Mesenchymal stem cell (in vitro differentiated cells and primary cell): ENCODE data around the gene GGPS1.
A peak's percentile ranks its signal among the peaks of the same experiment; 100 is the strongest.

Experiments used
- DNase-seq: peaks from one replicate; pipeline ENCODE4 v3.0.0-alpha.2; 2013
- H2AFZ ChIP-seq: one replicate; pipeline ENCODE4 v1.6.1; 2013; ENCODE audit warnings: low read depth, mild to moderate bottlenecking, control low read depth, inconsistent platforms, low read length, moderate library complexity
- H2AK5ac ChIP-seq: 2 replicates; pipeline ENCODE4 v1.6.1; 2013; ENCODE audit warnings: low read length, moderate library complexity, mild to moderate bottlenecking, inconsistent platforms; ENCODE audit not compliant: severe bottlenecking
- H2BK120ac ChIP-seq: one replicate; pipeline ENCODE4 v1.6.1; 2013; ENCODE audit warnings: low read depth, mild to moderate bottlenecking, inconsistent platforms, low read length, moderate library complexity
- H2BK12ac ChIP-seq, 2 experiments: one replicate each; pipeline ENCODE4 v1.6.1; 2013; ENCODE audit warnings: inconsistent platforms in 2 of 2, low read length in 2 of 2, mild to moderate bottlenecking in 2 of 2, moderate library complexity in 2 of 2, control low read depth in 1 of 2
- H2BK15ac ChIP-seq: one replicate; pipeline ENCODE4 v1.6.1; 2013; ENCODE audit warnings: mild to moderate bottlenecking, low read depth, inconsistent platforms; ENCODE audit not compliant: poor library complexity, severe bottlenecking
- H2BK5ac ChIP-seq: 2 replicates; pipeline ENCODE4 v1.6.1; 2013; ENCODE audit warnings: low read depth, mild to moderate bottlenecking, low read length, control low read depth, inconsistent platforms; ENCODE audit not compliant: poor library complexity, severe bottlenecking
- H3K14ac ChIP-seq, 2 experiments: one replicate each; pipeline ENCODE4 v1.6.1; 2013; ENCODE audit warnings: inconsistent platforms in 2 of 2, low read length in 2 of 2, control low read depth in 1 of 2, mild to moderate bottlenecking in 1 of 2, moderate library complexity in 1 of 2
- H3K18ac ChIP-seq, 2 experiments: one replicate each; pipeline ENCODE4 v1.6.1; 2013; ENCODE audit warnings: inconsistent platforms in 2 of 2, low read length in 2 of 2, control low read depth in 1 of 2, low read depth in 1 of 2, mild to moderate bottlenecking in 1 of 2
- H3K23ac ChIP-seq, 2 experiments: one replicate each; pipeline ENCODE4 v1.6.1; 2013; ENCODE audit warnings: inconsistent platforms in 2 of 2, low read length in 2 of 2, mild to moderate bottlenecking in 2 of 2, moderate library complexity in 2 of 2, control low read depth in 1 of 2
- H3K27ac ChIP-seq: 2 replicates; pipeline ENCODE4 v1.5.1; 2013; ENCODE audit warnings: mild to moderate bottlenecking, moderate library complexity, low read length, control low read depth, inconsistent platforms; ENCODE audit not compliant: poor library complexity, severe bottlenecking
- H3K27me3 ChIP-seq, 2 experiments: 2 replicates each; pipeline versions ENCODE4 v1.6.1 to v1.7.0; 2013; ENCODE audit warnings: low read length in 2 of 2, mild to moderate bottlenecking in 2 of 2, moderate library complexity in 2 of 2, control low read depth in 1 of 2, inconsistent platforms in 1 of 2; ENCODE audit not compliant: control insufficient read depth in 1 of 2, insufficient read depth in 1 of 2
- H3K36me3 ChIP-seq, 2 experiments: 2 replicates each; pipeline versions ENCODE4 v1.6.1 to v1.7.0; 2013; ENCODE audit warnings: low read length in 2 of 2, control low read depth in 1 of 2, inconsistent platforms in 1 of 2, low read depth in 1 of 2, mild to moderate bottlenecking in 1 of 2; ENCODE audit not compliant: insufficient read depth in 2 of 2, control insufficient read depth in 1 of 2
- H3K4ac ChIP-seq, 2 experiments: one replicate each; pipeline ENCODE4 v1.6.1; 2013; ENCODE audit warnings: inconsistent platforms in 2 of 2, low read length in 2 of 2, mild to moderate bottlenecking in 2 of 2, moderate library complexity in 2 of 2, control low read depth in 1 of 2, low read depth in 1 of 2
- H3K4me1 ChIP-seq: 2 replicates; pipeline ENCODE4 v1.6.1; 2013; ENCODE audit warnings: low read depth, low read length, control low read depth; ENCODE audit not compliant: control insufficient read depth, insufficient read depth
- H3K4me2 ChIP-seq: 2 replicates; pipeline ENCODE4 v1.6.1; 2013; ENCODE audit warnings: low read length, mild to moderate bottlenecking, inconsistent platforms; ENCODE audit not compliant: poor library complexity, severe bottlenecking
- H3K4me3 ChIP-seq, 2 experiments: 2 replicates each; pipeline versions ENCODE4 v1.5.1 to v1.7.0; 2013; ENCODE audit warnings: low read length in 2 of 2, mild to moderate bottlenecking in 2 of 2, control low read depth in 1 of 2, low read depth in 1 of 2; ENCODE audit not compliant: insufficient read depth in 1 of 2
- H3K79me1 ChIP-seq: replicated peaks from 2 replicates; pipeline ENCODE4 v1.6.1; 2013; ENCODE audit warnings: mild to moderate bottlenecking, control low read depth, low read length, inconsistent platforms; ENCODE audit not compliant: poor library complexity, severe bottlenecking
- H3K9ac ChIP-seq: 2 replicates; pipeline ENCODE4 v1.7.0; 2013; ENCODE audit warnings: mild to moderate bottlenecking, low read length, moderate library complexity
- H3K9me3 ChIP-seq: 2 replicates; pipeline ENCODE4 v1.7.0; 2013; ENCODE audit warnings: mild to moderate bottlenecking, low read length; ENCODE audit not compliant: control insufficient read depth
- H4K8ac ChIP-seq: one replicate; pipeline ENCODE4 v1.6.1; 2013; ENCODE audit warnings: inconsistent platforms, mild to moderate bottlenecking, low read length, moderate library complexity
- H4K91ac ChIP-seq: one replicate; pipeline ENCODE4 v1.6.1; 2013; ENCODE audit warnings: mild to moderate bottlenecking, low read length, inconsistent platforms
- WGBS: methylation state at CpG from one replicate; pipeline ENCODE4 v1.1.7; 2013; ENCODE audit warnings: mixed read lengths; 5-methylcytosine and 5-hydroxymethylcytosine counted together

Gene GGPS1

DNA sequence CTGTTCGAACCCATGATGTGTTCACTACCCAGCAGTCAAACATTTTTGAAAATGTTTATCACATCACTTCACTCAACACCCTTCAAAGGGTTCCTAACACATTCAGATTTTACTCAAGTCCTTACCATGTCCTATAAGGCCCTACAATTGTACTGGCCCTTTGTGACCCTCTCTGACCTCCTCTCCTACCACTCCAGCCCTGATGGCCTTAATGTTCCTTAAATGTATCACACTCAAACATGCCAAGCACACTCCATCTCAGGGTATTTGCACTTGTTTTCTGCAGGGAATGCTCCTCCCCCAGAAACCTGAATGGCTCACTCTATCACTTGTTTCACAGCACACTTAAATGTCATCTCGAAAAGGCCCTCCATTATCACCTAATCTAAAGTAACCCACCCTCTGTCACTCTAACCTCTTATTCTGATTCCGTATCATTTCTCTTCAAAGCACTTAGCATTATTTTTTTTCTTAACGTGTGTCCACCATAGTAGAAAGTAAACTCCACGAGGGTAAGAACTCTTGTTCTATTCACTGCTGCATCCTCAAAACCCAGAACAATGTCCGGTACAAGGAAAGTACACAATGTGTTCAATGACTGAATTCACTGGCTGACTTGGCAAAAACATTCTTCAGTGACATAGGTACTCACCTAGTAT, 7.7 kb upstream of the GGPS1 start:
- H3K4me1 ChIP-seq: peaks cover 6% of the 10 kb centered on the region
- no peak overlapping the region for H2BK5ac ChIP-seq
- no peak overlapping the region for H3K27ac ChIP-seq
- H4K8ac ChIP-seq: no peak overlapping the region
- no peak overlapping the region for H2BK12ac ChIP-seq
- H2BK120ac ChIP-seq: no peak overlapping the region
- no peak overlapping the region for H3K18ac ChIP-seq
- no peak overlapping the region for H3K4me3 ChIP-seq
- no peaks in the 10 kb centered on the region for H3K9me3 ChIP-seq
- H3K9ac ChIP-seq: no peak overlapping the region
- H3K27me3 ChIP-seq: no peaks in the 10 kb centered on the region
- H4K91ac ChIP-seq: no peak overlapping the region
- H3K23ac ChIP-seq: no peak overlapping the region
- no peak overlapping the region for H3K4ac ChIP-seq
- no peak overlapping the region for H2AK5ac ChIP-seq
- no peak overlapping the region for H2AFZ ChIP-seq
- H3K14ac ChIP-seq: no peak overlapping the region
- no peak for DNase-seq
- H2BK15ac ChIP-seq: no peak overlapping the region
- WGBS: 96% methylated on average over 6 of the region's 6 CpGs
- H3K4me2 ChIP-seq: no peak overlapping the region
- H3K36me3 ChIP-seq: peaks cover 13 to 20% of the 10 kb centered on the region in 2 experiments
- H3K79me1 ChIP-seq: no peaks in the 10 kb centered on the region

DNA sequence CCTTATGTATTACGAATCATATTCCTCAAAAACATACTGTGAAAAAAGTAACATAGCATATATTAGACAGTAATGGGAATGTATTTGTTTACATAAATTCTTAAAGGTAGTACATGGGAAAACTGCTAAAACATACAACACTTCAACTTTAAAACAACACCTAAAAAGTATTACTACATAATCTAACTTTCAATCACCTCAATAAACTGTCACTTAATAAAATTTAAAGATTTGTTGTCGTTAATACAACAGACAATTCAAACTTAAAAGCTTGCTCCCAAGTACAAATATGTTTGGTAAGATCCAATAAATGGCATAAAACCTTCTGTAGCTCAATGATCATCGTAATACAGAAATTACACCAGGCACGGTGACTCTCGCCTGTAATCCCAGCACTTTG, 4.1 kb upstream of the GGPS1 start:
- no peaks in the 10 kb centered on the region for H3K9me3 ChIP-seq
- H3K4me1 ChIP-seq: peaks cover 4% of the 10 kb centered on the region
- H3K27ac ChIP-seq: no peak overlapping the region
- H4K8ac ChIP-seq: no peak overlapping the region
- no peak for DNase-seq
- H3K4ac ChIP-seq: no peak overlapping the region
- no peak overlapping the region for H2AFZ ChIP-seq
- H3K18ac ChIP-seq: no peak overlapping the region
- H3K4me3 ChIP-seq: peak overlapping the region in 1 of 2 experiments; percentile 94
- peaks cover 4 to 11% of the 10 kb centered on the region in 2 experiments for H3K36me3 ChIP-seq
- no peaks in the 10 kb centered on the region for H3K27me3 ChIP-seq
- H3K4me2 ChIP-seq: no peak overlapping the region
- peak overlapping the region; percentile 19 for H2BK5ac ChIP-seq
- H3K14ac ChIP-seq: no peak overlapping the region
- WGBS: 94% methylated on average over 4 of the region's 5 CpGs
- H4K91ac ChIP-seq: no peak overlapping the region
- H2BK12ac ChIP-seq: no peak overlapping the region
- H3K79me1 ChIP-seq: no peaks in the 10 kb centered on the region
- H3K9ac ChIP-seq: peak overlapping the region; percentile 95
- H2BK120ac ChIP-seq: no peak overlapping the region
- no peak overlapping the region for H2BK15ac ChIP-seq
- H3K23ac ChIP-seq: no peak overlapping the region
- H2AK5ac ChIP-seq: no peak overlapping the region

DNA sequence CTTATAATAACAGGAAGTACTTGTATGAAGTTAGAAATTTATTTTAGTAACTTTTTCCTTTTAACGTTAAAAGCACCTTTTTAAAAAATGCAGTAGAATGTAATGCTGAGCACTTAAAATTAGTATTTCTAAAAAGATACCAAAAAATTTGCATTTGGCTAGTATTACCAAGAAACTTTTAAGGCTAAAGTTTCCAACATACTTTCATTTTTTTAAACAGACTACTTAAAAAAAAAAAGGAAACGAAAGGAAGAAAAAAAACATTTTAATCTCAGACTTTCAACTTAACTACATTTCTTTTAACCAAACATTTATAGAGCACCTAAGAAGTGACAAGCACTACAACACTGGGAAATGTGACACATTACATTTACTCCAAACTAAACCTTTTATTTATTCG, 3.2 kb upstream of the GGPS1 start:
- no peak overlapping the region for H2AFZ ChIP-seq
- no peak overlapping the region for H2BK120ac ChIP-seq
- H3K4ac ChIP-seq: no peak overlapping the region
- no peak overlapping the region for H3K14ac ChIP-seq
- no peak overlapping the region for H3K18ac ChIP-seq
- no peak overlapping the region for H2BK12ac ChIP-seq
- no peak overlapping the region for H2BK5ac ChIP-seq
- H3K23ac ChIP-seq: no peak overlapping the region
- H4K8ac ChIP-seq: no peak overlapping the region
- no peaks in the 10 kb centered on the region for H3K27me3 ChIP-seq
- H3K9me3 ChIP-seq: no peaks in the 10 kb centered on the region
- peaks cover 4 to 11% of the 10 kb centered on the region in 2 experiments for H3K36me3 ChIP-seq
- H3K4me2 ChIP-seq: no peak overlapping the region
- H2AK5ac ChIP-seq: no peak overlapping the region
- peaks cover 4% of the 10 kb centered on the region for H3K4me1 ChIP-seq
- H2BK15ac ChIP-seq: no peak overlapping the region
- H3K4me3 ChIP-seq: peak overlapping the region in 1 of 2 experiments; percentile 94
- no peak for DNase-seq
- H4K91ac ChIP-seq: no peak overlapping the region
- 87% methylated on average over 2 of the region's 3 CpGs for WGBS
- H3K27ac ChIP-seq: no peak overlapping the region
- no peaks in the 10 kb centered on the region for H3K79me1 ChIP-seq
- H3K9ac ChIP-seq: peak overlapping the region; percentile 95

DNA sequence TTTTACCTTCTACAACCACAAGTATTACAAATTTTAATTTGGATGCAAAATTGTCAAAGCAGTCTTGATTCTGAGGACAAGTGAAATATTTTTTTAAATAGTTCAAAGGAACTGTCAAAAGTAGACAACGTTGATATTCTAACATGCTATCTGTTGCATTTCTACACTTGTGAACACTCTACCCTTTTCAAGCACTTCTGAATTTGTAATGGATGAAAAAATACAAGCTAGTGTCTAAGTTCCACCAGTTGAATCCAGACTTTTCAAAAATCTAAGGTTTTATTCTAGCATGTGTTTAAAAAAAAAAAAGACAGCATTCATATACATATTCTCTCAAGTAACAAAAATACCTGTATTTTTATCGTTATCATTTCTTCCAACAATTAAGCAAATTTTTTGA, 2.5 kb upstream of the GGPS1 start:
- peaks cover 5% of the 10 kb centered on the region for H3K4me1 ChIP-seq
- no peak overlapping the region for H3K14ac ChIP-seq
- H3K36me3 ChIP-seq: peaks cover 4 to 11% of the 10 kb centered on the region in 2 experiments
- H3K4me3 ChIP-seq: peak overlapping the region in 1 of 2 experiments; percentile 94
- H3K18ac ChIP-seq: no peak overlapping the region
- no peak overlapping the region for H3K23ac ChIP-seq
- no peaks in the 10 kb centered on the region for H3K79me1 ChIP-seq
- WGBS: 92% methylated on average over 1 of the region's 2 CpGs
- no peak overlapping the region for H4K91ac ChIP-seq
- no peak overlapping the region for H2BK15ac ChIP-seq
- no peak overlapping the region for H3K4ac ChIP-seq
- H2BK5ac ChIP-seq: no peak overlapping the region
- no peak overlapping the region for H2AK5ac ChIP-seq
- H2BK12ac ChIP-seq: no peak overlapping the region
- H3K9me3 ChIP-seq: no peaks in the 10 kb centered on the region
- no peak overlapping the region for H4K8ac ChIP-seq
- no peak overlapping the region for H2AFZ ChIP-seq
- H3K27ac ChIP-seq: no peak overlapping the region
- H2BK120ac ChIP-seq: no peak overlapping the region
- peak overlapping the region; percentile 95 for H3K9ac ChIP-seq
- no peak overlapping the region for H3K4me2 ChIP-seq
- no peak for DNase-seq
- no peaks in the 10 kb centered on the region for H3K27me3 ChIP-seq
